ENCODE data around the gene MACROD1.
A peak's percentile ranks its signal among the peaks of the same experiment; 100 is the strongest.

MACROD1 gene

DNA sequence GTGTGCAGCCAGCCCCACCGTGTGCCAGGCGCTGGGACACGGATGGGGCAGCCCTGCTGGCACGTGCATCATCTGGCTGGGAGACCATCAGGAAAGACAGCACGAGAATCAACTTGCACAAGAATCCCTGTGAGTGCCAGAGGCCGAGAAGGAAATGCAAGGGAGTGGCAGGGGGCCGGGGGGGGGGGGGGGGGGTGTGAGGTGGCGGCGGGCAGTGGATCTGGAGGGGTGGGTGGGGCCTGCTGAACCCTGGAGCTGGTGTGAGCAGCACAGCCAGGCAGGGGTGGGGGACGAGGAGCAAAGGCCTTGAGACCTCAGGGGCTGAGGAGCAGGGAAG is 144.2 kb downstream of the MACROD1 start:
- FAIRE-seq = no peak
- no peak for DNase-seq (ENCODE audit: insufficient read length, low spot score)
- TF ChIP-seq, protein P1, sequence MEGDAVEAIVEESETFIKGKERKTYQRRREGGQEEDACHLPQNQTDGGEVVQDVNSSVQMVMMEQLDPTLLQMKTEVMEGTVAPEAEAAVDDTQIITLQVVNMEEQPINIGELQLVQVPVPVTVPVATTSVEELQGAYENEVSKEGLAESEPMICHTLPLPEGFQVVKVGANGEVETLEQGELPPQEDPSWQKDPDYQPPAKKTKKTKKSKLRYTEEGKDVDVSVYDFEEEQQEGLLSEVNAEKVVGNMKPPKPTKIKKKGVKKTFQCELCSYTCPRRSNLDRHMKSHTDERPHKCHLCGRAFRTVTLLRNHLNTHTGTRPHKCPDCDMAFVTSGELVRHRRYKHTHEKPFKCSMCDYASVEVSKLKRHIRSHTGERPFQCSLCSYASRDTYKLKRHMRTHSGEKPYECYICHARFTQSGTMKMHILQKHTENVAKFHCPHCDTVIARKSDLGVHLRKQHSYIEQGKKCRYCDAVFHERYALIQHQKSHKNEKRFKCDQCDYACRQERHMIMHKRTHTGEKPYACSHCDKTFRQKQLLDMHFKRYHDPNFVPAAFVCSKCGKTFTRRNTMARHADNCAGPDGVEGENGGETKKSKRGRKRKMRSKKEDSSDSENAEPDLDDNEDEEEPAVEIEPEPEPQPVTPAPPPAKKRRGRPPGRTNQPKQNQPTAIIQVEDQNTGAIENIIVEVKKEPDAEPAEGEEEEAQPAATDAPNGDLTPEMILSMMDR (IDR thresholded peaks at IDR 0.05; ENCODE audit: insufficient read depth, missing control alignments) = no peak

DNA sequence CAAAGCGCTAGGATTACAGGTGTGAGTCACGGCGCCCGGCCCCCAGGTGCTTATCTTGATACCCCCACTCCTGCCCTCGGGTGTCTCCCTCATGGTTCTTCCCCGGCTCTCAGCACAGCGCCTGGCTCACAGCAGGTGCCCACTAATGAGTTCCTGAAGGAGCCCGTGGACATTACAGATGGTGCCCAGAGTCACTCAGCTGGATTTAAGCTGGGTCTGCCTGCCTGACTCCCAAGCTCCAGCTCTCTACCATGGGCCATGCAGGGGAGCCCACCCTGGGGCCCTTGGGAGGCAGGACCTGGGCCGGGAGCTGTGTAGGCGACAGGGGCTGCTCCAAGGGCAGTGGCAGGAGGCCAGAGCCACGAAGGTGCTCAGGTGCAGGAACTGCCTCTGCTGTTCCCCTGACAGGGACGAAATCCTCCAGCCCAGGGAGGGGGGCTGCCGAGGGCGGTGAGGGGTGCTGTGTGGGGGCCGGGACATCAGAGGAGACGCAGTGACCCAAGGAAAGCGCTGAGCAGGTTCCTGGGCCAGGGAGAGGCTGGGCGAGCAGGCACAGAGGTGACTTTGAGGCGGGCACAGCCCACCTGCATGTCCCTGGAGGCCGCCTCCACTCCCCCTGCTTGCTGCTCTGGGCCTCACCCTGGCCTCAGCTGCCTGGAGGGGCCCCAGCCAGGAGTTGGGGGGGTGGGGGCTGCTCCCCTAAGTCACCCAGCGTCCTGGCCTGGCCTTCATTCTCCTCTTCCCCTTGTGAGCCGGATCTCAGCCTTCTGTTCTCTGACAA is 144.7 kb downstream of the MACROD1 start:
- FAIRE-seq (no peak), DNase-seq (ENCODE audit: insufficient read length, low spot score) (no peak)
- TF ChIP-seq, protein P1 (IDR thresholded peaks at IDR 0.05; ENCODE audit: insufficient read depth, missing control alignments) = no peak

DNA sequence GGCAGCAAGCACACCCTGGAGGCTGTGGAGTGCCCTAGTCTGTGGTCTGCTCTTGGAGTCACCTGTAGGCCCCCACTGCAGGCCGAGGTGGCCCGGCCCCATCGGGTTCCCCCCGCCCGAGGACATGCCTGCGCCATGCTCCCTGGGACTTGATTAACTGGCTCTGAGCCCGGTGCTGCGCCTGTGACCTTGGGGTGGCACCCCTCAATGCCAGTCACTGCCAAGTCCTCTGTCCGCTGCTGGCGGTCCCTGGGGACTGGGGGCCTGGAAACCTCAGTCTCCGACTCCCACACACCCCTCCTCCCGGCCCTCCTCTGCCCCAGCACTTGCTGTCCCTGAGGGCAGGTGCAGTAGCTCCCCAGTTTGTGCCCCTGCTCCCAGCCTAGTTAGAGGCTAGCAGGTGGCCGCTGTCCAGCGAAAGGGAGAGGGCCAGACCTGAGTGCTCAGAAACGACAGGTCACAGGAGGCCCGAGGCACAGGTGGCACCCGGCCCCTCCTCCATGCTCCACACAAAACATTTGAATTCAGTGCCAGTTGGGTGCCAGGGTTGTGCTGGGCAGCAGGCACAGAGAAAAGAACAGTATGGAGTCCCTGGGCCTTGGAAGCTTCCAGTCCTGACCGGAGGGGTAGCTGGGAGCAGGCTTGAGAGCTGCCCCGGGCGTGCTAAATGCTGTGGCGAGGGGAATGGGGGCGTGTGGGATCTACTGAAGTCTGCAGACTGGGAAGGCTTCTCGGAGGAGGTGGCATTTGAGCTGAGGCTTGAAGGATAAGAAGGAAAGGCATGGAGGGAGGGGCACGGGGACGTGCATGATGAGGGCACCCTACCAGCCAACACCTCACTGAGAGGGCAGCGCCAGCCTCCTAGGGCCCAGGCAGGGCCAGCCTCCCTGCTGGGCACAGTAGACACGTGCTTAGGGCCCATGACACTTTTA is 146.5 kb downstream of the MACROD1 start:
- DNase-seq (ENCODE audit: insufficient read length, low spot score) (no peak), FAIRE-seq (no peak)
- TF ChIP-seq, protein P1 (IDR thresholded peaks at IDR 0.05; ENCODE audit: insufficient read depth, missing control alignments) = no peak

DNA sequence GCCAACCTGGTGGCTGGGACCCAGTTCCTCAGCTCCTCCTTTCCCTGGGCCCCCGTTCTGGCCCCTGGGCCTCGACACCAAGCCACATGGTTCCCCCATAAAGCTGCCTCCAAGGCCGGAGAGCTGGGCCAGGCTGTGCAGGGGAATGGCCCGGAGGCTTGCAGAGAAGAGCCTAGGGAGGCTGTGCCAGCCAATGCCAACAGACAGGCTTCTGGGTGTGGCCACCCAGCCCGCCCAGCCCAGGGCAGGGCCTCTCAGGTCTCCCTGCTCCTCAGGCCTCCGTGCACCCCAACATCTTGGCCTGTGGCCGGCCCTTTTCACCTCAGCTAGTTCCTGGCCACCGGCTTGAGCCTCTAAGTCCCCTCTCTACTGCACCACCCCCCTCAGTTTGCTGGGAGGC is 147.6 kb downstream of the MACROD1 start:
- FAIRE-seq (no peak), DNase-seq (ENCODE audit: insufficient read length, low spot score) (no peak)
- TF ChIP-seq, protein P1 (IDR thresholded peaks at IDR 0.05; ENCODE audit: insufficient read depth, missing control alignments) = no peak

DNA sequence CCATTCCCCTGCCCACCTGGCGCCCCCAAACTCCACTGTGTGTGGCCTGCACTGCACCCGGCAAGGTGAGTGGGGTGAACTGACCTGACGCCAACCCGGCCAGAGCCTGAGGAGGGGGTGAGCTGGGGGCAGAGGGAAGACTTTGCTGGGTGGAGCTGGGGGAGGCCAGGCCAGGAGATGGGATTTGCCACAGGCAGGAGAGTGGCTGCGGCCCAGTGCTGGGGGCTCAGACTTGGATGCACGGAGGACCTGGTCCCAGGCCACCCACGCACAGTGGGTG is 148.0 kb downstream of the MACROD1 start:
- FAIRE-seq (no peak), DNase-seq (ENCODE audit: insufficient read length, low spot score) (no peak)
- TF ChIP-seq, protein P1 (IDR thresholded peaks at IDR 0.05; ENCODE audit: insufficient read depth, missing control alignments) = no peak

DNA sequence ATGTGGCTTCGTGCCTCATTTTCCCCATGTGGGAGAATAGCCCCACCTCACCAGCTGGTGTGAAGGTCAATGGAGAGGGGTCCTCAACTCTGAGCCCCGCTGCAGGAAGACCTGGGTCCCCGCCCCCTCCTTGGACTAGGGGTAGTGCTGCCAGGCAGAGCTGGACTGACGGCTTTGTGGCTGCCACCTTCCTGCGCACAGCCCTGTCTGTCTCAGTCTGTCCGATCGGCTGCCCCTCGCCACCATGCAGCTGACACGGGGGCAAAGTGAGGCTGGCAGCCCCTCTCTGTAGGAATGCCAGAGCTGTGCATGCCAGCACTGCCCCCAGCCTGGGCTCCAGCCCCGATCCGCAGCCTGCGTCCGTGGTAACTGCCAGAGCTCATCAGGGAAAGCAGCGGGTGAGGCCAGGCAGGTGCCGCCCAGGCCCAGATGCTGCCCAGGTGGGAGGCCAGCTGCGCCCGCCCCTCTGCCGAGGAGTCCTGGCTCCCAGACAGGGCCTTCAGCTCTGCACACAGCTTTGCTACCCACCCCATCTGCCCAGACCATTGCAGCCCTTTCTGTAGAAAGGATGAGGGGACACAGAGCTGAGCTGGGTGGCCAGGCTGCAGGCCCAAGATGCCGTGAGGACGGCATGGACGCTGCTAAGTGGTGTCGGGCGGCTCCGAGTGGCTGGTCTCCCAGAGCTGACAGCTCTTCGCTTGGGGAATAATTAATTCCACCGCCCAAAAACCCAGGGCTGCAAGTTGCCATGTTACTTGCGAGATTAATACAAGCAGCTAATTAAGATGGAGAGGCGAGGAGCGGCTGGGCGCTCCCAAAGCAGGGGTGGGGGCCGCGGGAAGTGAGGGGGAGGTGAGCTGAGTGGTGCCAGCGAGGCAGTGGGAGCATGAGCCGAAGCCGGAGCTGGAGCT is 149.7 kb downstream of the MACROD1 start:
- DNase-seq (ENCODE audit: insufficient read length, low spot score) = peak; percentile 32
- TF ChIP-seq, protein P1 (IDR thresholded peaks at IDR 0.05; ENCODE audit: insufficient read depth, missing control alignments) = no peak
- FAIRE-seq = no peak
